Activated CD4-positive, alpha-beta T cell treated with anti-CD3 and anti-CD28 coated beads, Interleukin-2, amount 50 U/mL, for 24 hours (primary cell): Measurements from ENCODE around the gene F2.
"Not testable (repeated sequence)": the region's sequence is repeated elsewhere in the genome, so short reads cannot be mapped to it uniquely, and the experiment has no call there.

ENCODE experiments used
- DNase-seq, 2 donors: peaks; one replicate each; pipeline ENCODE4 v3.0.0-alpha.2; 2020; ENCODE audit warnings: low read depth in 1 of 2, low spot score in 1 of 2

The F2 gene

DNA sequence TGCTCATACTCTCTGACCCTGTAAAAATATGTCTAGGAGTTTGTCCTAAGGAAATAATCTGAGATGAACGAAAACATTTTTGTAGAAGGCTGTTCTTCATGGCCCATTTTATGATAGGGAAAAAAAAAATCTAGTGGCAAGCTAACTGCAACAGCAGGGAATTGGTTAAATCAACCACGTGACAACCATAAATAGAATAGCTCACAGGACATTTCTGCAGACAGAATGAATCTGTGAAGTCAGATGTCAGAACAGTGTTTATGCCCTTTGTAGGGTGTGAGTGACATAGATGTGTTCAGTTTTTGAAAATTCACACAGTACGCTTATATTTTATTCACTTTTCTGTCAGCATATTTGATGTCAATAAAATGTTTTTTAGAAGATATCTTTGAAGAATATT is 34.6 kb upstream of the F2 start:
- no peak for DNase-seq

DNA sequence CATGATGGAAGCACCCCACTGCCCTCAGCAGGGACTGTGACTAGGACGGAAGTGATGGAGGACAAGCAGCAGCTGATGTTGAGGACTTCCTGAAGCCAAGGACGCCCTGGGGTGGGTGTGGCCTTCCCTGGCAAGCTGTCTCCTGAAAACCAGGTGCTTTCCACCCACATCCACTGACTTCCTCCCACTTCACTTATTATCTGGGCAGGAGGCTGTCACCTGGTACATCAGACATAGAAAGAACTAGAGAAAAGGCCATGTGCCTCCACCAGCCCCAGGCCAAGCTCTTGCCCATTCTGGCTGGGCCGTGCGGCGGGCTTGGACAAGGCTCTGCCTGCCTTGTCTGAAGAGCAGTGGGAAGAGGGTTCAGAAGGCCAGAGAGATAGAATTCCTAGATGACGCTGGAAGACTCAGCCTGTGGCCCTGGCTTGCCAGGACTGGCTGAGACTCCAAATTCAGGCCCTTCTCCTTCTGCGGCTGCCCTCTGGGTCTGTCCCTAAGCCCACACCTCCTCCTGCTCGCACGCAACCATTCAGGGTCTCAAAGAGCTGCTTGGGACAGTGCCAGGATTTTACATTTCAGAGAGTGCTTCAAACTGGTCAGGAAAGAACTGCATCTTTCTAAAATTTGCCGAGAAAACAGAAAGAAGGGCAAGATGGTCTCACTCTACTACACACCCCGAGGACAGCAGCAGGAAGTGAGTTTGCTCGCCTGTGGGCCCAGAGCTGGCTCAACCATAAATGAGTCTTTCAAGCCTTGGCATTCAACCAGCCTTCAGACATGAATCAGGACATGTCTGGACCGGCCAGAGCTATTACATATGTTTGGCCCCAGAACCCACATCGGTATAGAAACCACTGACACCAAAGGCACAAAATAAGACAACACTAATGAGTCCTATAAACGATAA is 31.9 kb upstream of the F2 start:
- no peak for DNase-seq

DNA sequence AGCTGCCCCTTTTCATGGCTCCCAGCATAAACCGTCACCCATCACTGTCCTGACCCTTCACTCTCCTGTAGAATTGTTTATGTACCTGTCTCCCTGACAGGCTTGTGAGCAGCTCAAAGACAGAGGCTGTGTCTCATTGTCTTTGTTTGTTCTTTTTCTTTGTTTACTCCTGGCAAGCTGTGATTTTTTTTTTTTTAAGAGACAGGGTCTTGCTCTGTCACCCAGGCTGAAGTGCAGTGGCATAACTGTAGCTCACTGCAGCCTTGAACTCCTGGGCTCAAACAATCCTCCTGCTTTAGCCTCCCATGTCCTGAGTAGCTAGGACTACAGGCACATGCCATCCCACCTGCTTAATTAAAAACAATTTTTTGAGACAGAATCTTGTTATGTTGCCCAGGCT is 28.3 kb upstream of the F2 start:
- no peak for DNase-seq

DNA sequence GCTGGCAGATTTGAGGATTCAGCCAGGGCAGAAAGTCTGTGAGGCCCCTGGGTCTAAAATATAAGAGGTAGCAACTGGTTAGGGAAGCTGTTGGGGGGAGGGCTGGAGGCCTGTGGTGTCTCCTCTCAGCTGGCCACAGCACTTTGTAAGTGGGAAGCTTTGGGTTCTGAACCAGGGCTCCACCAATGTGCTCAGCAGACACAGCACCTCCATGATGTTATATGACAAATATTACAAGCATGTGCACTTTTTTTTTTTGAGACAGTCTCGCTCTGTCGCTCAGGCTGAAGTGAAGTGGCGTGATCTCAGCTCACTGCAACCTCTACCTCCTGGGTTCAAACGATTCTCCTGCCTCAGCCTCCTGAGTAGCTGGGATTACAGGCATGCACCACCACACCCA is 26.6 kb upstream of the F2 start:
- no peak for DNase-seq

DNA sequence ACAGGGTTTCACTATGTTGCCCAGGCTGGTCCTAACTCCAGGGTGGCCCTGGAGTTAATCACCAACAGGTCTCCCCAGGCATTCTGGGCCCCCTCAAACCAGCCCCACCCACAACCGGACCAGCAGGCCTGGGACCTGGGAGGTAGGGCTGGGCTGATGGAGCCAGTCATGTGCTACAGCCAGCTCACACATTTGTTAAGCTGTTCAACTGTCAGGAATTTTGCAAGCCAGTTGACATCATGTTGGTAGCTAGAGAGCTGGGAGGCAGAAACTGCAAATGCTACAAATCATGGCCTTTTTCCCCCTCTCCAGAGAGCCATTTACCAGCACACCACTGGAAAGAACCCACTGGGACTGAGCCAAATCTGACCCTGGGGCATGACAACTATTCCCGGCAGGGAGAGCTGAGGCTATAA is 25.4 kb upstream of the F2 start:
- no peak for DNase-seq

DNA sequence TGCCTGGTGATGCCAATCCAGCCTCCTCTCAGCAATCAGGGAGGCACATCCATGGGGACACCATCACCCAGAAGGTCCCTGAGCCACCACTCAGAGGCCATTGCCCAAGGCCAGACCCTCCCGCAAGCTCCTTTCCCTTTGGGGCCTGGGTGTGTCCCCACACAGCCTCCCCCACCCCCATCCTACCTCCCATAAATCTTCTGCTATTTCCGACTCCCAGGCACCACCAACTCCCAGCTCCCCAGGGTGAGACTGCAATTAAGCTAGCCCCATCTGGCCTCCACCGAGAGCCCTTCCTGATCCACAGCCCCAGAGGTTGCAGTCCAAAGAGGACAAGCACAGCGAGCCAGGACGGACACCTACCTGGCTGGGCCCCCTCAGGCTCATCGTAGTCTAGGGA is 24.9 kb upstream of the F2 start:
- no peak for DNase-seq

DNA sequence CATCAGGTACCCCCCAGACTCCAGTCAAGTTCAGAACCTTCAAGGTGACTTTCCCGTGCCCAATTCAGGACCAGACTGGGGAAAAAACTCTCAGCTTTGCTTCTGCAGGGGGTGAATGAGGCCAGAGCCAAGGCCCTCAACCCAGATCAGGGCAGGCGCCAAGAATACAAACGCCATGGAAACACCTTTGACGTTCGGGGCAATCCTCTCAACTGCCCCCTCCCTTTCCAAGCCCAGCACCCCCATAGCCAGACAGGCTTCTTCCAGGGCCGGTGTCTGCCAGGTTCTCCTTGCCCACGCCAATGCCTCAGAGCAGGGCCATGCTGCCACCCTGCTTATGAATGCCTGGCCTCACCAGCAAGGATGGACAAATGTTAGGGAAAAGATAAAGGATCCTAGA is 24.4 kb upstream of the F2 start:
- no peak for DNase-seq

DNA sequence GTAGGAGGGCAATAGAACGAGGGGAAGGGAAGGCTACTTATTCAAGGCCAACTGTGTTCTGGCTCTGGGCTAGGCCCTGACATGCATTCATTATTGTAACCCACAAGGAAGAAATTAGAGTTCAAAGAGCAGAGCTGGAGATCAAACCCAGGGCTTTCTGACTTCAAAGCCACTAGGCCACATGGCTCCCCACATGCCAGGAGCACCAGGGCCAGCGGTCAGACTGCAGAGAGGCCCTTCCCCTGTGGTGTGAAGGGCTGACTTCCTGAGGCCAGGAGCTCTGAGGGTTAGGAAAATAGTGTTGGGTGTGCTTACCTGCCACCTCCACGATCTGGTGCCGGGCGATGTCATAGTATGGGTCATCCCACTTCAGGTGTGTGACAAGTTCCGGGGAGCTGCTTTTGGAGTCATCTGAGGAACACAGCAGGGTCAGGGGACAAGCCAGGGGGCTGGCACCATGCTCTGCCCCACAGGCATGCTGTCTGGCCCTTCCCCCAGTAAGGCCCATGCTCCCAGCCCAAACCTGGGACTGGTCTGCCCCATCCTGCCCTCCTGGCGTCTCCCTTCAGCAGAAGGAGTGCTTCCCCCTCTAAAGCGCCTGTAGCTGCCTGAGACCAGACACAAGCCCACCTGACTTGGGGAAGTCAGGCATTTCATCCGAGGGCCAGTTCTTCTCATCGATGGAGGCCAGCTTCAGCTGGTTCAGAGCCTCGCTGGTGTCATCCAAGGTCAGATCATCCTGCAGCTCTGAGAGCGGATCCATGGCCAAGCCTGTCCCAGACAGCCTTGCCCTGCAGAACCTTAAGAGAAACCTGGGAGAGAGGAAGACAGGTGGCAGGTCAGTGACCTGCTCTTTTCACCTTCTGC is 23.4 kb upstream of the F2 start:
- no peak for DNase-seq

DNA sequence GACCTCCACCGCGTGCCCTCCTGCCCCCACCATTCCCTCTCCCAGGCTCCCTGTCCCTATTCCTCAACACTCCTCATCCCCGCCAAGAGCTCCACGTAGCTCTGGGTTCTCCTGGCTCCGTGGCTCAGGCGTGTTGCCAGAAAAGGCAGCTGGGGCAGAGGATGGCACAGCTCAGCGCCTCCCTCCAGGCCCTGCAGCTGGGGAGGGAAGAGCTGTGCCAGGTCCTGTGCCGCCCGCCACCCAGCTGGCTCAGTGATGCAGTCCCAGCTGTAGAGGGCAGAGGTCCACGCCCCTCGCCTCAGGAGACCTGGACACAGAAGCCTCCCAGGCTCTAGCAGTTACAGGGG is 22.8 kb upstream of the F2 start:
- no peak for DNase-seq

DNA sequence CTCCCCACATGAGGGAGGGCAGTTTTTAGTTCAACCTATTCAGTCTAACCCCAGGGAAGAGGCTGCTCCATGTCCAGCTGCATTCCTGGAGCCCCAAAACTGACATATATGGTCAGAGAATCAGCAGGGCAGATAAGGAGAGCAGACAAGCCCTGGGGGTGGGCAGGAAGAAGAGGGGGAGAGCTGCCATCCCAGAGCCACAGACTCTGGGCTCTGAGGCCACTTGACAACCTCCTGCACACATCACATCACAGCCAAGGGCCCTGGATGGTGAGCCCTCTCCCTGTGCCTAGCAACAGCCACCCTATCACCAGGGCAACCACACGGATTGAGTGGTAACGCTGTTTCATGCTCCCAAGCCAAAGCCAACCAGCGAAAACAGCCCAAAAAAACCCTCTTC is 21.7 kb upstream of the F2 start:
- no peak for DNase-seq

DNA sequence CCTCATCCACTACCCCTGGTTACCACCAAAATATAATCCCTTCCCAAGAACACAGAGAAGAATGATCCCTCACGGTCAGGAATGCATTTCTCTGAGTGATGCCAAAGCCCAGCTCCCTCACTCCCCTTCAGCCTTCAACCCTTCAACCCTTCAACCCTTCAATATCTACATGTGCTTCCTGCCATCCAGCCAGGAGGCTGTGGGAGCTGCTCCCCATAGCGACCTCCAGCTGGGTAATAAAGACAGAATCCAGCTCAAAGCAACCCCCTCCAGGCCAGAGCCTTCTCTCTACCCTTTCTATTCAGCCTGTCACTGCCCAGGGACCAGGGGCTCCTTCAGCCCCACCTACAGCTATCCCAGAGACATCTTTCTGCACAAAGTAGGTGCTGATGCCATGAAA is 21.3 kb upstream of the F2 start:
- DNase-seq = no peak

DNA sequence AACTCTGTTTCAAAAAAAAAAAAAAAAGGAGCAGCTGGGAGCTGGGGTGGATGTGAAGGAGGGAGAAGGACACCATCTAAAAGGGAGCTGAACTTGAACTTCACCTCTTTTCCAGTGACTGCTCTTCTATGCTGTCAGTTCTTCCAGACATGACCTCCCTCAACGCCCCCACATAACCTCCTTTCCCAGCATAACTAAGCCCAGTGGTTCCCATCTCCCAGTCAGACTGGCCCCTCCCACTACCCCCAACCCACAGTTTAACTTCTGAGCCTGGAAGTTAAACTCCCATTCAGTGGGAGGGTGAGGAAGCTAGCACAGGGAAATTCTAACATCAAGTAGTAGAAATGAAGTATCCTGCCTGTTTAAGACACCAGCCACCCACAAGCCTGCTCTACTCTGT is 20.4 kb upstream of the F2 start:
- no peak for DNase-seq

DNA sequence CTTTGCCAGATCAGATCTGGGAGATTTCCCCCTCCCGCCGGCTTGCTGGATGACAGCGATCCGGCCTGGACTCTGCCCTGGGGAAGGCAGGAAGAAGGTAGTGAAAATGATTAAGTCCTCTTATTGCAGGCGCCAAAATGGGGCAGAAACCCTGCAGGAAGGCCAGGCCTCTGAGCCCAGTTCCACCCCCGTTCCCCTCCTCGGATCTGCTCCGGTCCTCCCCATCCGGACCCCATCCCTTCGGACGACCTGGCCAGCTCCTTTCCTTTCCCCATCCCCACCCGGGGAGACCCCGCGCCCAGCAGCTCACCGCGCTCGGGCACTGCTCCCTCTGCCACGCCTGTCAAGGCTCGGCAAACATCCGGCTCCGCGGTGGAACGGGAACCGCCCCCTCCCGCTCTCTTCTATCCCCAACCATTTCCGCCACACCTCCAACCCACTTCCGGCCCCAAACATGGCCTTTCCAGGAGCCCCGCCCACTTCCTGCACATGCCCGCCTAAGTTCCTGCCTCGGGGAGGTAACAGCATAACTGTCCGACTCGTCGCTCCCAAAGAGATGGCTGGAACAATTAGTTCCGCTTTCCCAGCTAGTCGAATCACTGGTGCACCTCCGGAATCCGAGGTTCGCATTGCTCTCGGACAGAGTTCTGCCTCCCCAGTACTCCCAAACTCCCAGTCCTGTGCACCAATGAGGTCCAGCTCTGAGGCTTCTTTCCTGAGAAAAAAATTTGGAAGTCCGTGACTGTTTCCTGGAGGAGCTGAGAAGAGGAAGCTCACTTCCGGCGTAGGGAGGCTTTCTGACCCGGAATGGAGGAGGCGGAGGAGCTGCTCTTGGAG is 18.6 kb upstream of the F2 start, which contains the start of the genes ARHGAP1 and ZNF408:
Gene ARHGAP1 (minus strand): TSS at position 379 of the 837 bp plus-strand sequence. CDS start 4,512 bp downstream, outside the sequence.
Gene ZNF408 (plus strand): TSS at position 791 of the 837 bp plus-strand sequence. CDS start 17 bp downstream, at position 808.
- DNase-seq = peak; percentile 98 to 99

DNA sequence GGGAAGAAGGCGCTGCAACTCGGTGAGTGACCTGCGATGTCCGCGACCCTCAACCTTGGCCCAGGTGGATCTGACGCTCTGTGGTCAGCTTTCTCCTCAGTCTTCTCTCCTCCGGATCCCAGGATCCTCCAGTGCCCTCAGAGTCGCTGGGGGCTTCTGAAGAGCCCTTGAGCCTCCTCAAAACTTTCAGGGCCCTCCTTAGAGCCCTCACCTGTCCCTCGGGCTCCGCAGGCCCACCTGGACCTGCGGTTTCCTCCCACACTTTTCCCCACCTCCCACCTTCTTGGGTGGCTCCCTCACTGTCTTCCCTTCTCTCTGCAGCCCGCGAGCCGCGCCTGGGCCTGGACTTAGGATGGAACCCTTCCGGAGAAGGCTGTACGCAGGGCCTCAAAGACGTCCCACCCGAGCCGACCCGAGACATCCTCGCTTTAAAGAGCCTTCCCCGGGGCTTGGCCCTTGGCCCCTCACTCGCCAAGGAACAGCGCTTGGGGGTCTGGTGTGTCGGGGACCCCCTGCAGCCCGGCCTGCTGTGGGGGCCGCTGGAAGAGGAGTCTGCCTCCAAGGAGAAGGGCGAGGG is 17.8 kb upstream of the F2 start:
- DNase-seq = no peak

DNA sequence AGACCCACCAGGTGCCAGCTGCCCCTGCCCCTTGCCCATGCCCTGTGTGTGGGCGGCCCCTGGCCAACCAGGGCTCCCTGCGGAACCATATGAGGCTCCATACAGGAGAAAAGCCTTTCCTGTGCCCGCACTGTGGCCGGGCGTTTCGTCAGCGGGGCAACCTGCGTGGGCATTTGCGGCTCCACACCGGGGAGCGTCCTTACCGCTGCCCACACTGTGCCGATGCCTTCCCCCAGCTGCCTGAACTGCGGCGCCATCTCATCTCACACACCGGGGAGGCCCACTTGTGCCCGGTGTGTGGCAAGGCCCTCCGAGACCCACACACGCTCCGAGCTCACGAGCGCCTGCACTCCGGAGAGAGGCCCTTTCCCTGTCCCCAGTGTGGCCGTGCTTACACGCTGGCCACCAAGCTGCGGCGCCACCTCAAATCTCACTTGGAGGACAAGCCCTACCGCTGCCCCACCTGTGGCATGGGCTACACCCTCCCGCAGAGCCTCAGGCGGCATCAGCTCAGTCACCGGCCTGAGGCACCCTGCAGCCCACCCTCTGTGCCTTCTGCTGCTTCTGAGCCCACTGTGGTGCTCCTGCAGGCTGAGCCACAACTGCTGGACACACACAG is 13.8 kb upstream of the F2 start:
- no peak for DNase-seq

DNA sequence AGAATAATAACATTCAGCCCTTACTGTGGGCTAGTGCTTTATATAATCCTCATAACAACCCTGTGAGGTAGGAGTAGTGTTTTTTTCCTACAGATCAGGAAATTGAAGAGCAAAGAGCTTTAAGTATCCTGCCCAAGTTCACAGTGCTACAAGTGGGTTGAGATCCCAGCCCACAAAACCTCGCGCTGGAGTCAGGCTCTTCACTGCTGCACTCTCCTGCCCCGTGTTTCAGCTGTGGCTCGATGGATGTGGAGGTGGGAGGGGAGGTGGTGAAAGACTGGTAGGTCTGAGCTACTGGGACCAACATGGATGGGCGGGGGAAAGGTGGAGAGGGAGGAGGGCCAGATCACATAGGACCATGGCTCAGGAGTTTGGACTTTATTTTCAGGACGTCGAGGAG is 12.1 kb upstream of the F2 start:
- DNase-seq = no peak

DNA sequence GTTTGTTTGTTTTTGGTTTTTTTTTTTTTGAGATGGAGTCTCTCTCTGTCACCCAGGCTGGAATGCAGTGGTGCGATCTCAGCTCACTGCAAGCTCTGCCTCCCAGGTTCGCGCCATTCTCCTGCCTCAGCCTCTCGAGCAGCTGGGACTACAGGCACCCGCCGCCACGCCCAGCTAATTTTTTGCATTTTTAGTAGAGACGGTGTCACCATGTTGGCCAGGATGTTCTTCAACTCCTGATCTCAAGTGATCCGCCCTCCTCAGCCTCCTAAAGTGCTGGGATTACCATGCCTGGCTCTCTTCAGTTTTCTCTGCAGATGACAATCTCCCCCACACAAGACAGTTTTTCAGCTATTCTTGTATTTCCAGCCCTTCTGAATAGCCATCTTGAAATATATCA is 9.7 kb upstream of the F2 start:
- DNase-seq = not testable (repeated sequence)

DNA sequence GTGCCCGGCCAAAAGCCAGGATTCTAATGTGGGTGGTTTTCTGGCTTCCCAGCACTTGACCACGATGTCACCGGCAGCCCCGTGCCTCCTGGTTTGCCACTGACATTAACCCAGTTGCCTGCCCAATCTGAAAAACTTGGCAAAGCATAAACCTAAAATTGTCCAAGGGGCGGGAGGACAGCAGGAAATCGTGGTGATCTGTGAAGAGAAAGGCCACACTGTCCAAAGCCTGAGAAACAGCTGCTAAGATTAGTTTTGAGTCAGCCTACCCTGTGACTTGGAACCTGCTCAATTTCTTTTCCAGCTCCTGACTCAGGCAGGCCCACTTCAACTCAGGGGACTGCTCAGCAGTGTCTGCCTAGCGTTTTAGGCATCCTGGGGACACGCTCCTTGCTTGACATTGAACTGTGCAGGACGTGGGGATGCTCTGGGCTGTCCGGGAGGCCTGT is 8.2 kb upstream of the F2 start:
- no peak for DNase-seq

DNA sequence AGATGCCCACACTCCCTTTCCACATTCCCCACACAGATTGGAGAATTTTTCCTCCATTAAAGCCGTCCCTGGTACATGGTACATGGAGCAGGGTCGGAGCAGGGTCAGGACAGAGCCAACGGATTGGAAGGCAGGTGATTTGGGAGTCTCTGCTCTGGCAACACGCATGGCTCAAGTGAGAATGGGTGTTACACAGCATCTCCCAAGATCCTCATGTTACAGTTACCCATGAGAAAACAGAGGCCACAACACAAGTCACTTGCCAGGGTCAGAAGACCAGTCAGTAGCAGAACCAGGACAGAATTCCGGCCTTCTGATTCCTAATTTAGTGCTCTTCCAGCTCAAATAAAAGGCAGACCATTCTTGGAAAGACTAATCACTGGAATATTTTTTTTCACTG is 7.7 kb upstream of the F2 start:
- DNase-seq = no peak

DNA sequence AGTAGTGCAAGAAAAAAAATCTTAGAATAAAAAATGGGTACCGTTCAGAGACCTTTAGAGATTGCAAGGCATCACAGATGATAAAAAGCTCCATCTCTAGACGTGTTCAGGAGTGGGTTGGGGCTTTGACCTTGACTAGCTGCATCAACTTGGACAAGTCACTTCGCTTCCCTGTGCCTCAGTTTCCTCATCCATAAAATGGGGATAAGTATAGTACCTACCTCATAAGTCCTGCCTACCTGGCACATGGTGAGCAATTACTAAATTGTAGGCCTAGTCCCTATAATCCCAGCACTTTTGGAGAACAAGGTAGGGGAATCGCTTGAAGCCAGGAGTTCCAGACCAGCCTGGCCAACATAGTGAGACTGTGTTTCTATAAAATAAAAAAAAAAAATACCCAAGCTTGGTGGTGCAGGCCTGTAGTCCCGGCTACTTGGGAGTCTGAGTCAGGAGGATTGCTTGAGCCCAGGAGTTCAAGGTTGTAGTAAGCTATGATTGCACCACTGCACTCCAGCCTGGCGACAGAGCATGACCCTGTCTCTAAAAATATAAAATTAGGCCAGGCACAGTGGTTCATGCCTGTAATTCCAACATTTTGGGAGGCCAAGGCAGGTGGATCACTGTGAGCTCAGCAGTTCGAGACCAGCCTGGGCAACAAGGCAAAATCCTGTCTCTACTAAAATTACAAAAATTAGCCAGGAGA is 6.0 kb upstream of the F2 start:
- DNase-seq = no peak
